Measurements from ENCODE around the gene ZFP36L1. TPM values are rescaled to one million over a fixed set of nuclear protein-coding genes. Genes with fewer than 3 reads are reported as not detected.

Gene ZFP36L1
- total and polyA plus RNA-seq, 10 of the 15 experiments (the other 5 are each of a cell fraction or from before 2014, with no cell fraction given), result 22.0 to 184 (median 66.1) TPM

DNA sequence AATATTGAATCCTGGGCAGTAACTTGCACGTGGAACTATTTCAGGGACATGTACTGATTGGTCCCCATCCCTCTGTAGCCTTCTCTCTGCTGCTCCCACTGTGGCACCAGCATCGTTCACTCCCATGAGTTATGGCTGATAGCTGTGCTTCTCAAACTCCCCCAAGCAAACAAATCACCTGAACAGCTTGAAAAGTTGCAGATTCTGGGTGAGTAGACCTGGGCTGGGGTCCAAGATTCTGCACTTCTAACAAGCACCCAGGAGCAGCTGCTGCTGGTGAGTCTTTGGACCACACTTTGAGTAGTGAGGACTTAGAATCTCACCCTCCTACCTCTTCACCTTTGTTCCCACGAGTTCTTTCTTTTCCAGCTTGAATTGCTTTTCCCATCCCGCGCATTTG, 49.4 kb upstream of the ZFP36L1 start:
- Histone ChIP-seq H3K9ac (ENCODE audit: control insufficient read depth, insufficient read depth, low read length) (no peak overlapping the region), H3K36me3 (ENCODE audit: control insufficient read depth in 2 of 2, insufficient read depth in 2 of 2, low read length in 1 of 2) (no peaks in the 10 kb centered on the region), H3K79me2 (ENCODE audit: control insufficient read depth, insufficient read depth, low read length) (no peaks in the 10 kb centered on the region), H2AFZ (ENCODE audit: control insufficient read depth, low read depth, low read length) (no peak overlapping the region), H3K4me1 (ENCODE audit: control insufficient read depth, insufficient read depth, low read length) (peaks cover 10% of the 10 kb centered on the region; the same call in 1 of the 2 replicates), H3K9me3 (replicated peaks; ENCODE audit: control insufficient read depth, insufficient read depth, low read length) (no peaks in the 10 kb centered on the region; the same call in 2 of the 3 replicates), H3K4me2 (ENCODE audit: control insufficient read depth, insufficient read depth) (no peak overlapping the region), H3K4me3 (no peak overlapping the region), H3K27ac (ENCODE audit: control insufficient read depth, insufficient read depth) (no peak overlapping the region), H4K20me1 (ENCODE audit: control insufficient read depth, insufficient read depth) (no peaks in the 10 kb centered on the region), H3K27me3 (replicated peaks in 1 of 2; ENCODE audit: control insufficient read depth in 2 of 2, insufficient read depth in 2 of 2, low read length in 1 of 2) (no peaks in the 10 kb centered on the region)
- CTCF ChIA-PET, result interaction anchor here (0.9 to 5.2 kb wide), 4 partner anchors 18 to 592 kb away, joined by 3 to 231 read pairs (median 4); no protein-coding TSS in a partner anchor
- POLR2A ChIA-PET, result no interaction called here
- DNase-seq (ENCODE audit: low read depth, low spot score), result no peak
- no TSS peak for BruUV-seq (replicated peaks)
- in situ Hi-C loops (cut with MboI) (no loop called here), intact Hi-C loops (cut with micrococcal nuclease; ENCODE audit: unreplicated experiment) (loop anchor here (10.0 kb wide), 1 partner anchor 1007 kb away; no protein-coding TSS in a partner anchor)
- TF ChIP-seq HDGF (IDR thresholded peaks at IDR 0.05) (no peak), HCFC1 (IDR thresholded peaks at IDR 0.05; ENCODE audit: low read length) (no peak), KDM1A (IDR thresholded peaks at IDR 0.05; ENCODE audit: borderline replicate concordance) (no peak), SMAD5 (IDR thresholded peaks at IDR 0.05; ENCODE audit: low read depth) (no peak), NRF1 (conservative IDR thresholded peaks at IDR 0.05; ENCODE audit: low read depth, low read length) (no peak), KAT2A (conservative IDR thresholded peaks at IDR 0.05; ENCODE audit: control insufficient read depth, low read depth, low read length) (no peak)
- TF ChIP-seq, protein P1, sequence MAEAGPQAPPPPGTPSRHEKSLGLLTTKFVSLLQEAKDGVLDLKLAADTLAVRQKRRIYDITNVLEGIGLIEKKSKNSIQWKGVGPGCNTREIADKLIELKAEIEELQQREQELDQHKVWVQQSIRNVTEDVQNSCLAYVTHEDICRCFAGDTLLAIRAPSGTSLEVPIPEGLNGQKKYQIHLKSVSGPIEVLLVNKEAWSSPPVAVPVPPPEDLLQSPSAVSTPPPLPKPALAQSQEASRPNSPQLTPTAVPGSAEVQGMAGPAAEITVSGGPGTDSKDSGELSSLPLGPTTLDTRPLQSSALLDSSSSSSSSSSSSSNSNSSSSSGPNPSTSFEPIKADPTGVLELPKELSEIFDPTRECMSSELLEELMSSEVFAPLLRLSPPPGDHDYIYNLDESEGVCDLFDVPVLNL (IDR thresholded peaks at IDR 0.05; ENCODE audit: low read depth, low read length), result no peak
- TF ChIP-seq, protein P2, sequence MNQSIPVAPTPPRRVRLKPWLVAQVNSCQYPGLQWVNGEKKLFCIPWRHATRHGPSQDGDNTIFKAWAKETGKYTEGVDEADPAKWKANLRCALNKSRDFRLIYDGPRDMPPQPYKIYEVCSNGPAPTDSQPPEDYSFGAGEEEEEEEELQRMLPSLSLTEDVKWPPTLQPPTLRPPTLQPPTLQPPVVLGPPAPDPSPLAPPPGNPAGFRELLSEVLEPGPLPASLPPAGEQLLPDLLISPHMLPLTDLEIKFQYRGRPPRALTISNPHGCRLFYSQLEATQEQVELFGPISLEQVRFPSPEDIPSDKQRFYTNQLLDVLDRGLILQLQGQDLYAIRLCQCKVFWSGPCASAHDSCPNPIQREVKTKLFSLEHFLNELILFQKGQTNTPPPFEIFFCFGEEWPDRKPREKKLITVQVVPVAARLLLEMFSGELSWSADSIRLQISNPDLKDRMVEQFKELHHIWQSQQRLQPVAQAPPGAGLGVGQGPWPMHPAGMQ (IDR thresholded peaks at IDR 0.05; ENCODE audit: borderline replicate concordance), result no peak
- TF ChIP-seq, protein P3, sequence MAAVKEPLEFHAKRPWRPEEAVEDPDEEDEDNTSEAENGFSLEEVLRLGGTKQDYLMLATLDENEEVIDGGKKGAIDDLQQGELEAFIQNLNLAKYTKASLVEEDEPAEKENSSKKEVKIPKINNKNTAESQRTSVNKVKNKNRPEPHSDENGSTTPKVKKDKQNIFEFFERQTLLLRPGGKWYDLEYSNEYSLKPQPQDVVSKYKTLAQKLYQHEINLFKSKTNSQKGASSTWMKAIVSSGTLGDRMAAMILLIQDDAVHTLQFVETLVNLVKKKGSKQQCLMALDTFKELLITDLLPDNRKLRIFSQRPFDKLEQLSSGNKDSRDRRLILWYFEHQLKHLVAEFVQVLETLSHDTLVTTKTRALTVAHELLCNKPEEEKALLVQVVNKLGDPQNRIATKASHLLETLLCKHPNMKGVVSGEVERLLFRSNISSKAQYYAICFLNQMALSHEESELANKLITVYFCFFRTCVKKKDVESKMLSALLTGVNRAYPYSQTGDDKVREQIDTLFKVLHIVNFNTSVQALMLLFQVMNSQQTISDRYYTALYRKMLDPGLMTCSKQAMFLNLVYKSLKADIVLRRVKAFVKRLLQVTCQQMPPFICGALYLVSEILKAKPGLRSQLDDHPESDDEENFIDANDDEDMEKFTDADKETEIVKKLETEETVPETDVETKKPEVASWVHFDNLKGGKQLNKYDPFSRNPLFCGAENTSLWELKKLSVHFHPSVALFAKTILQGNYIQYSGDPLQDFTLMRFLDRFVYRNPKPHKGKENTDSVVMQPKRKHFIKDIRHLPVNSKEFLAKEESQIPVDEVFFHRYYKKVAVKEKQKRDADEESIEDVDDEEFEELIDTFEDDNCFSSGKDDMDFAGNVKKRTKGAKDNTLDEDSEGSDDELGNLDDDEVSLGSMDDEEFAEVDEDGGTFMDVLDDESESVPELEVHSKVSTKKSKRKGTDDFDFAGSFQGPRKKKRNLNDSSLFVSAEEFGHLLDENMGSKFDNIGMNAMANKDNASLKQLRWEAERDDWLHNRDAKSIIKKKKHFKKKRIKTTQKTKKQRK (IDR thresholded peaks at IDR 0.05; ENCODE audit: low read depth, low read length), result no peak
- TF ChIP-seq, protein P4, sequence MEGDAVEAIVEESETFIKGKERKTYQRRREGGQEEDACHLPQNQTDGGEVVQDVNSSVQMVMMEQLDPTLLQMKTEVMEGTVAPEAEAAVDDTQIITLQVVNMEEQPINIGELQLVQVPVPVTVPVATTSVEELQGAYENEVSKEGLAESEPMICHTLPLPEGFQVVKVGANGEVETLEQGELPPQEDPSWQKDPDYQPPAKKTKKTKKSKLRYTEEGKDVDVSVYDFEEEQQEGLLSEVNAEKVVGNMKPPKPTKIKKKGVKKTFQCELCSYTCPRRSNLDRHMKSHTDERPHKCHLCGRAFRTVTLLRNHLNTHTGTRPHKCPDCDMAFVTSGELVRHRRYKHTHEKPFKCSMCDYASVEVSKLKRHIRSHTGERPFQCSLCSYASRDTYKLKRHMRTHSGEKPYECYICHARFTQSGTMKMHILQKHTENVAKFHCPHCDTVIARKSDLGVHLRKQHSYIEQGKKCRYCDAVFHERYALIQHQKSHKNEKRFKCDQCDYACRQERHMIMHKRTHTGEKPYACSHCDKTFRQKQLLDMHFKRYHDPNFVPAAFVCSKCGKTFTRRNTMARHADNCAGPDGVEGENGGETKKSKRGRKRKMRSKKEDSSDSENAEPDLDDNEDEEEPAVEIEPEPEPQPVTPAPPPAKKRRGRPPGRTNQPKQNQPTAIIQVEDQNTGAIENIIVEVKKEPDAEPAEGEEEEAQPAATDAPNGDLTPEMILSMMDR (IDR thresholded peaks at IDR 0.05 in 2 of 3, conservative IDR thresholded peaks at IDR 0.05 in 1 of 3; ENCODE audit: control insufficient read depth in 2 of 3, extremely low read depth in 1 of 3, insufficient read depth in 1 of 3, low read depth in 3 of 3, low read length in 3 of 3), result no peak
- ATAC-seq, result no peak
- SMC1A ChIA-PET (ENCODE audit: uncharacterized antibody, unreplicated experiment), result interaction anchor here (0.7 to 3.9 kb wide), 4 partner anchors 16 to 591 kb away, joined by 3 to 41 read pairs (median 26); no protein-coding TSS in a partner anchor
- RAD21 ChIA-PET (ENCODE audit: unreplicated experiment), result interaction anchor here (0.8 to 3.2 kb wide), 3 partner anchors 18 to 607 kb away, joined by 3 to 17 read pairs (median 4); no protein-coding TSS in a partner anchor
- 83% methylated on average over 5 of the region's 5 CpGs for WGBS (ENCODE audit: insufficient coverage, insufficient replicate concordance, low lambda C conversion rate, missing lambda C conversion rate)
- no peak for FAIRE-seq

Measured in GM12878 (cell line).